Neutrophil (primary cell): ENCODE results near the gene POP4.

Experiments
- H3K27ac ChIP-seq: fragments of 200-600 bp; sonication (generic); 2 replicates; pipeline ENCODE4 v1.5.1; 2016; ENCODE audit warnings: mild to moderate bottlenecking, moderate library complexity
- H3K27me3 ChIP-seq: fragments of 200-600 bp; sonication (generic); 2 replicates; pipeline ENCODE4 v1.6.0; 2016; ENCODE audit warnings: mild to moderate bottlenecking
- H3K36me3 ChIP-seq: fragments of 200-600 bp; sonication (generic); 2 replicates; pipeline ENCODE4 v1.5.1; 2017
- H3K4me1 ChIP-seq, 2 experiments: fragments of 200-600 bp in 1 of 2; sonication (generic) in 1 of 2; 1 replicate in 1 of 2; 2 replicates in 1 of 2; pipeline versions ENCODE4 v1.5.1 to v1.6.1; 2013 to 2016; ENCODE audit warnings: low read depth in 1 of 2, low read length in 1 of 2, mild to moderate bottlenecking in 1 of 2, moderate library complexity in 1 of 2; ENCODE audit not compliant: control insufficient read depth in 1 of 2, insufficient read depth in 1 of 2
- H3K4me3 ChIP-seq, 2 experiments: fragments of 200-600 bp in 1 of 2; sonication (generic) in 1 of 2; 1 replicate in 1 of 2; 2 replicates in 1 of 2; pipeline ENCODE4 v1.5.1; 2013 to 2016; ENCODE audit warnings: low read depth in 1 of 2, low read length in 1 of 2, mild to moderate bottlenecking in 1 of 2, moderate library complexity in 1 of 2
- H3K9me3 ChIP-seq: fragments of 200-600 bp; sonication (generic); 2 replicates; pipeline ENCODE4 v1.5.1; 2016
- CTCF ChIP-seq: fragments of 200-600 bp; sonication (generic); IDR thresholded peaks from 2 replicates; pipeline ENCODE4 v1.5.1; 2016; ENCODE audit warnings: antibody characterized with exemption

The POP4 gene

GRCh38 chr19:29650772-29651387 is 44.8 kb downstream of the POP4 start:
- Histone ChIP-seq H3K27ac (no peak overlapping the region), H3K36me3 (no peaks in the 10 kb centered on the region), H3K9me3 (no peaks in the 10 kb centered on the region), H3K4me3 (no peak overlapping the region), H3K4me1 (no peaks in the 10 kb centered on the region), H3K27me3 (peaks cover 8% of the 10 kb centered on the region)
- TF ChIP-seq CTCF = no peak

- no peaks in the 10 kb centered on the region for H3K36me3 ChIP-seq
Measured at GRCh38 chr19:29651622-29652394, 45.7 kb downstream of the POP4 start.

GRCh38 chr19:29653398-29653797 is 47.3 kb downstream of the POP4 start:
- Histone ChIP-seq H3K27ac (no peak overlapping the region), H3K4me1 (no peaks in the 10 kb centered on the region), H3K9me3 (no peaks in the 10 kb centered on the region), H3K27me3 (peaks cover 3% of the 10 kb centered on the region), H3K36me3 (no peaks in the 10 kb centered on the region), H3K4me3 (no peak overlapping the region)
- TF ChIP-seq CTCF = no peak

More at GRCh38 chr19:29651622-29652394, 45.7 kb downstream of the POP4 start:
- TF ChIP-seq CTCF = no peak
- Histone ChIP-seq H3K27ac (no peak overlapping the region), H3K27me3 (peaks cover 3% of the 10 kb centered on the region), H3K4me1 (no peaks in the 10 kb centered on the region), H3K4me3 (no peak overlapping the region), H3K9me3 (no peaks in the 10 kb centered on the region)

GRCh38 chr19:29655648-29656335 is 49.7 kb downstream of the POP4 start:
- H3K4me1 ChIP-seq = no peaks in the 10 kb centered on the region
- H3K36me3 ChIP-seq = no peaks in the 10 kb centered on the region
- TF ChIP-seq CTCF = no peak
- H3K9me3 ChIP-seq = no peaks in the 10 kb centered on the region
- H3K27me3 ChIP-seq = peaks cover 3% of the 10 kb centered on the region
- H3K4me3 ChIP-seq = no peak overlapping the region
- no peak overlapping the region for H3K27ac ChIP-seq

GRCh38 chr19:29658221-29658991 is 52.3 kb downstream of the POP4 start:
- TF ChIP-seq CTCF = no peak
- H3K36me3 ChIP-seq = no peaks in the 10 kb centered on the region
- H3K27ac ChIP-seq = no peak overlapping the region
- no peaks in the 10 kb centered on the region for H3K9me3 ChIP-seq
- H3K4me1 ChIP-seq = no peaks in the 10 kb centered on the region
- no peak overlapping the region for H3K4me3 ChIP-seq
- peaks cover 9% of the 10 kb centered on the region for H3K27me3 ChIP-seq
